Activated B cell treated with CpG ODN at 0.5 μM for 24 hours (primary cell): Measurements from ENCODE around the gene TMPRSS13. TPM values are rescaled to one million over a fixed set of nuclear protein-coding genes. Genes with fewer than 3 reads are reported as not detected.
A peak's percentile ranks its signal among the peaks of the same experiment; 100 is the strongest.

Experiments
- ATAC-seq: fragments of 200-7000 bp; cut with Tn5 transposase; one replicate; pipeline ENCODE4 v1.10.0; 2021; ENCODE audit warnings: low read depth, mild to moderate bottlenecking, moderate library complexity
- CTCF ChIA-PET: fragments of 350-600 bp; sonication (Branson Sonifier 250); formaldehyde crosslinking; loops from one replicate; lab custom pipeline; 2021; ENCODE audit warnings: antibody characterized with exemption; lab: Charles Lee
- POLR2A ChIA-PET: fragments of 350-600 bp; sonication (Branson Sonifier 250); formaldehyde crosslinking; loops from one replicate; lab custom pipeline; 2021; ENCODE audit warnings: antibody characterized with exemption; lab: Charles Lee
- DNase-seq: peaks from one replicate; pipeline ENCODE4 v3.0.0; 2022
- H3K27ac Mint-ChIP-seq: one replicate; pipeline ENCODE4 v1.8.0; 2020; ENCODE audit warnings: mixed read lengths
- H3K27me3 Mint-ChIP-seq: one replicate; pipeline ENCODE4 v1.8.0; 2021; ENCODE audit warnings: mixed read lengths
- H3K36me3 Mint-ChIP-seq: one replicate; pipeline ENCODE4 v1.8.0; 2021; ENCODE audit warnings: low read depth, mixed read lengths
- H3K4me1 Mint-ChIP-seq: one replicate; pipeline ENCODE4 v1.8.0; 2021; ENCODE audit warnings: mixed read lengths
- H3K4me3 Mint-ChIP-seq: one replicate; pipeline ENCODE4 v1.8.0; 2020; ENCODE audit warnings: mild to moderate bottlenecking, mixed read lengths
- H3K9me3 Mint-ChIP-seq: one replicate; pipeline ENCODE4 v1.8.0; 2020; ENCODE audit warnings: mixed read lengths
- CTCF ChIP-seq: fragments of 200-600 bp; IDR thresholded peaks from one replicate; pipeline ENCODE4 v1.8.0; 2022; ENCODE audit warnings: antibody characterized with exemption, mild to moderate bottlenecking
- intact Hi-C: fragments of 100-400 bp; cut with micrococcal nuclease; formaldehyde crosslinking; loops from one replicate; pipeline ENCODE4 v1.15.1; 2024
- total RNA-seq: library from RNA; stranded (reverse); gene quantifications from 2 replicates; pipeline ENCODE4 v1.2.3, GENCODE V29; 2022

TMPRSS13 gene
- total RNA-seq, 1 donor from 2014 or later = 3.7 TPM

- Mint-ChIP-seq H3K9me3 (no peaks in the 10 kb centered on the region), H3K27ac (no peak overlapping the region), H3K4me3 (no peak overlapping the region), H3K4me1 (peaks cover 14% of the 10 kb centered on the region), H3K27me3 (peaks cover 2% of the 10 kb centered on the region), H3K36me3 (no peaks in the 10 kb centered on the region)
- DNase-seq (no peak), ATAC-seq (no peak)
- CTCF ChIA-PET = interaction anchor here (1.3 kb wide), 1 partner anchor 124 kb away, joined by 4 read pairs; no protein-coding TSS in a partner anchor
- intact Hi-C loops = no loop called here
- POLR2A ChIA-PET = interaction anchor here (1.5 kb wide), 1 partner anchor 50 kb away, joined by 3 read pairs; no protein-coding TSS in a partner anchor
- TF ChIP-seq CTCF = no peak
These were observed 2.2 kb upstream of the TMPRSS13 start for GRCh38 chr11:117931331-117931950.

- no peak for TF ChIP-seq CTCF
- Mint-ChIP-seq H3K4me3 (no peak overlapping the region), H3K36me3 (no peaks in the 10 kb centered on the region), H3K27ac (peak overlapping the region; percentile 41), H3K4me1 (peaks cover 14% of the 10 kb centered on the region), H3K9me3 (no peaks in the 10 kb centered on the region), H3K27me3 (peaks cover 2% of the 10 kb centered on the region)
- ATAC-seq = peak; percentile 60
- ChIA-PET CTCF (interaction anchor here (0.7 to 1.2 kb wide), 2 partner anchors 15 to 124 kb away, joined by 4 read pairs; no protein-coding TSS in a partner anchor), POLR2A (interaction anchor here (0.7 to 1.5 kb wide), 2 partner anchors 49 to 299 kb away, joined by 3 to 6 read pairs; no protein-coding TSS in a partner anchor)
- intact Hi-C loops = no loop called here
- DNase-seq = no peak
These were observed 1.6 kb upstream of the TMPRSS13 start for GRCh38 chr11:117930668-117931330.

- DNase-seq (no peak), ATAC-seq (no peak)
- H3K4me1 Mint-ChIP-seq = peaks cover 14% of the 10 kb centered on the region
- TF ChIP-seq CTCF = no peak
- no peak overlapping the region for H3K4me3 Mint-ChIP-seq
- H3K27me3 Mint-ChIP-seq = peaks cover 2% of the 10 kb centered on the region
- H3K36me3 Mint-ChIP-seq = no peaks in the 10 kb centered on the region
- no peaks in the 10 kb centered on the region for H3K9me3 Mint-ChIP-seq
- POLR2A ChIA-PET = interaction anchor here (0.7 to 1.5 kb wide), 2 partner anchors 48 to 299 kb away, joined by 3 to 6 read pairs; no protein-coding TSS in a partner anchor
- CTCF ChIA-PET = interaction anchor here (0.7 to 1.2 kb wide), 2 partner anchors 16 to 123 kb away, joined by 4 read pairs; no protein-coding TSS in a partner anchor
- intact Hi-C loops = no loop called here
- no peak overlapping the region for H3K27ac Mint-ChIP-seq
These were observed 841 bp upstream of the TMPRSS13 start for GRCh38 chr11:117929916-117930570.

- Mint-ChIP-seq H3K27ac (no peak overlapping the region), H3K27me3 (peaks cover 2% of the 10 kb centered on the region), H3K36me3 (no peaks in the 10 kb centered on the region), H3K9me3 (no peaks in the 10 kb centered on the region), H3K4me3 (no peak overlapping the region), H3K4me1 (peaks cover 14% of the 10 kb centered on the region)
- CTCF ChIA-PET = interaction anchor here (0.6 to 2.2 kb wide), 2 partner anchors 18 to 83 kb away, joined by 3 to 8 read pairs; no protein-coding TSS in a partner anchor
- POLR2A ChIA-PET = no interaction called here
- intact Hi-C loops = no loop called here
- DNase-seq (no peak), ATAC-seq (no peak)
- no peak for TF ChIP-seq CTCF
These were observed 608 bp downstream of the TMPRSS13 start for GRCh38 chr11:117928446-117929141.
